ENCODE measurements around the gene ZMIZ2. TPM values are rescaled to one million over a fixed set of nuclear protein-coding genes. Genes with fewer than 3 reads are reported as not detected.

Gene ZMIZ2
- total RNA-seq, 1 experiment from 2014 or later, result 100 TPM

GRCh38 chr7:44765579-44766415, 17.1 kb downstream of the ZMIZ2 start:
- POLR2A ChIA-PET, result interaction anchor here (1.2 kb wide), 1 partner anchor 15 kb away, joined by 5 read pairs; no protein-coding TSS in a partner anchor
- Mint-ChIP-seq H3K9me3 (ENCODE audit: unreplicated experiment) (no peaks in the 10 kb centered on the region), H3K4me3 (ENCODE audit: unreplicated experiment) (no peak overlapping the region), H3K27ac (ENCODE audit: low read depth, unreplicated experiment) (no peak overlapping the region), H3K36me3 (ENCODE audit: insufficient read depth, unreplicated experiment) (peaks cover 73% of the 10 kb centered on the region), H3K4me1 (ENCODE audit: insufficient read depth, unreplicated experiment) (peaks cover 27% of the 10 kb centered on the region), H3K27me3 (ENCODE audit: insufficient read depth, unreplicated experiment) (no peaks in the 10 kb centered on the region)
- CTCF ChIA-PET, result interaction anchor here (0.6 kb wide), 1 partner anchor 9 kb away, joined by 5 read pairs; no protein-coding TSS in a partner anchor
- no peak for DNase-seq (ENCODE audit: unreplicated experiment)
- intact Hi-C loops (cut with micrococcal nuclease), result no loop called here
- no TSS peak for BruUV-seq (replicated peaks)
- no peak for TF ChIP-seq CTCF (IDR thresholded peaks at IDR 0.05; ENCODE audit: unreplicated experiment)

GRCh38 chr7:44766416-44766801, 17.8 kb downstream of the ZMIZ2 start:
- H3K27me3 Mint-ChIP-seq (ENCODE audit: insufficient read depth, unreplicated experiment), result no peaks in the 10 kb centered on the region
- ChIA-PET CTCF (interaction anchor here (0.6 kb wide), 2 partner anchors 10 to 102 kb away, joined by 3 to 5 read pairs; no protein-coding TSS in a partner anchor), POLR2A (interaction anchor here (0.8 to 1.2 kb wide), 2 partner anchors 15 to 63 kb away, joined by 3 to 5 read pairs; no protein-coding TSS in a partner anchor)
- no peak for TF ChIP-seq CTCF (IDR thresholded peaks at IDR 0.05; ENCODE audit: unreplicated experiment)
- BruUV-seq (replicated peaks), result no TSS peak
- intact Hi-C loops (cut with micrococcal nuclease), result no loop called here
- DNase-seq (ENCODE audit: unreplicated experiment), result no peak
- H3K36me3 Mint-ChIP-seq (ENCODE audit: insufficient read depth, unreplicated experiment), result peaks cover 69% of the 10 kb centered on the region
- no peak overlapping the region for H3K4me3 Mint-ChIP-seq (ENCODE audit: unreplicated experiment)
- H3K4me1 Mint-ChIP-seq (ENCODE audit: insufficient read depth, unreplicated experiment), result peaks cover 27% of the 10 kb centered on the region
- H3K27ac Mint-ChIP-seq (ENCODE audit: low read depth, unreplicated experiment), result no peak overlapping the region
- no peaks in the 10 kb centered on the region for H3K9me3 Mint-ChIP-seq (ENCODE audit: unreplicated experiment)

GRCh38 chr7:44767134-44767911, 18.7 kb downstream of the ZMIZ2 start:
- peak overlapping the region; percentile 20 for H3K27ac Mint-ChIP-seq (ENCODE audit: low read depth, unreplicated experiment)
- peaks cover 63% of the 10 kb centered on the region for H3K36me3 Mint-ChIP-seq (ENCODE audit: insufficient read depth, unreplicated experiment)
- no peaks in the 10 kb centered on the region for H3K9me3 Mint-ChIP-seq (ENCODE audit: unreplicated experiment)
- ChIA-PET CTCF (interaction anchor here (0.6 to 1.0 kb wide), 3 partner anchors 16 to 38 kb away, joined by 3 to 6 read pairs (median 3); no protein-coding TSS in a partner anchor), POLR2A (interaction anchor here (0.7 to 3.1 kb wide), 4 partner anchors 14 to 194 kb away, joined by 3 to 15 read pairs (median 4); no protein-coding TSS in a partner anchor)
- no peaks in the 10 kb centered on the region for H3K27me3 Mint-ChIP-seq (ENCODE audit: insufficient read depth, unreplicated experiment)
- intact Hi-C loops (cut with micrococcal nuclease), result no loop called here
- no peak for DNase-seq (ENCODE audit: unreplicated experiment)
- H3K4me1 Mint-ChIP-seq (ENCODE audit: insufficient read depth, unreplicated experiment), result peaks cover 27% of the 10 kb centered on the region
- BruUV-seq (replicated peaks), result no TSS peak
- H3K4me3 Mint-ChIP-seq (ENCODE audit: unreplicated experiment), result no peak overlapping the region
- no peak for TF ChIP-seq CTCF (IDR thresholded peaks at IDR 0.05; ENCODE audit: unreplicated experiment)
